Activated naive CD8-positive, alpha-beta T cell treated with anti-CD3 and anti-CD28 coated beads, Interleukin-2, amount 10 ng/mL, durations not matched to agents 7 days and 5 days (primary cell): ENCODE results near the gene SLC25A3. TPM values are rescaled to one million over a fixed set of nuclear protein-coding genes. Genes with fewer than 3 reads are reported as not detected.
A peak's percentile ranks its signal among the peaks of the same experiment; 100 is the strongest.
"Not testable (repeated sequence)": the region's sequence is repeated elsewhere in the genome, so short reads cannot be mapped to it uniquely, and the experiment has no call there.

Source experiments
- ATAC-seq: fragments of 150-1000 bp; cut with Tn5 transposase; one replicate; pipeline ENCODE4 v1.10.0; 2021; ENCODE audit warnings: low read depth, moderate library complexity
- POLR2A ChIA-PET: fragments of 350-600 bp; sonication (Branson Sonifier 250); formaldehyde crosslinking; loops from one replicate; lab custom pipeline; 2021; ENCODE audit warnings: antibody characterized with exemption; lab: Charles Lee
- DNase-seq: peaks from one replicate; pipeline ENCODE4 v3.0.0; 2021
- H3K27ac Mint-ChIP-seq: one replicate; pipeline ENCODE4 v1.8.0; 2022; ENCODE audit warnings: mild to moderate bottlenecking, mixed read lengths
- H3K27me3 Mint-ChIP-seq: one replicate; pipeline ENCODE4 v1.8.0; 2022; ENCODE audit warnings: mild to moderate bottlenecking, moderate library complexity, mixed read lengths
- H3K36me3 Mint-ChIP-seq: one replicate; pipeline ENCODE4 v1.8.0; 2021; ENCODE audit warnings: mild to moderate bottlenecking, mixed read lengths
- H3K4me1 Mint-ChIP-seq: one replicate; pipeline ENCODE4 v1.8.0; 2021; ENCODE audit warnings: mixed read lengths
- H3K4me3 Mint-ChIP-seq: one replicate; pipeline ENCODE4 v1.8.0; 2022; ENCODE audit warnings: mild to moderate bottlenecking, moderate library complexity, mixed read lengths
- H3K9me3 Mint-ChIP-seq: one replicate; pipeline ENCODE4 v1.8.0; 2021; ENCODE audit warnings: mixed read lengths
- total RNA-seq, 2 experiments: library from RNA; stranded (reverse); gene quantifications; one replicate each; pipeline ENCODE4 v1.2.3, GENCODE V29; 2021

SLC25A3 gene
- total RNA-seq, 2 experiments from 2014 or later = 326 to 337 TPM

DNA sequence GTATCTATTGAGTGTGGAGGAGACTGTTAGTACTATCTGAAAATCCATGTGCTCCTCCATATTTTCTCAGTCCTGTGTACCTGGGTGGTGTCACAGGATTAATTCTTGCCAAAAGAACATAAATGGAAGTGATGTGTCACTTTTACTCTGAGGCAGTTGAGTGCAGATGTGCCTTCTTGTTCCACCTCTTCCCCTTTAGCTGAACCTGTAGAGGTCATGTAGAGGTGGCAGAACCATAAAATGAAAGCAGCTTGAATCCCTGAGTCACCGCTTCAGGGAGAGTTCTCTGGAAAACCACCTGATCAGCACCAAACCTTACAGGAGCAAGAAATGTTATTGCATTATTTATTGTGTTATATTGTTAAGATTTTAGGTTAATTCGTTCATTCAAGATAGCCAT, 14.7 kb upstream of the SLC25A3 start:
- no peak for DNase-seq
- no peaks in the 10 kb centered on the region for H3K36me3 Mint-ChIP-seq
- ATAC-seq = no peak
- POLR2A ChIA-PET = no interaction called here
- no peak overlapping the region for H3K27ac Mint-ChIP-seq
- no peak overlapping the region for H3K4me3 Mint-ChIP-seq
- no peaks in the 10 kb centered on the region for H3K9me3 Mint-ChIP-seq
- H3K4me1 Mint-ChIP-seq = no peaks in the 10 kb centered on the region
- H3K27me3 Mint-ChIP-seq = peaks cover 10% of the 10 kb centered on the region

- no peaks in the 10 kb centered on the region for H3K36me3 Mint-ChIP-seq
- H3K27me3 Mint-ChIP-seq = peaks cover 10% of the 10 kb centered on the region
- POLR2A ChIA-PET = no interaction called here
- H3K27ac Mint-ChIP-seq = no peak overlapping the region
- DNase-seq (no peak), ATAC-seq (no peak)
- no peaks in the 10 kb centered on the region for H3K4me1 Mint-ChIP-seq
- no peaks in the 10 kb centered on the region for H3K9me3 Mint-ChIP-seq
- no peak overlapping the region for H3K4me3 Mint-ChIP-seq
Observed at GRCh38 chr12:98579347-98579746, 14.1 kb upstream of the SLC25A3 start.

DNA sequence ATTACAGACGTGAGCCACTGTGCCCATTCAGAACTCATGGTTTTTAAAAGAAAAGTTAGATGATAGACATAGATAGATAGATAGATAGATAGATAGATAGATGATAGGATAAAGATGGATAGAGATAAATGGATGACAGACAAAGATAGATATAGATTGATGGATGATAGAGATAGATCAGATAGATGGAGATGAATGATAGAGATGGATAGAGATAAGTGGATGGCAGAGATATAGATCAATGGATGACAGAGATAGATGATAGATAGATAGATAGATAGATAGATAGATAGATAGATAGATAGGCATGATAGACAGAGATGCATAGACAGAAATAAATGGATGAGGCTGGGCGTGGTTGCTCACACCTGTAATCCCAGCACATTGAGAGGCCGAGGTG, 13.7 kb upstream of the SLC25A3 start:
- POLR2A ChIA-PET = no interaction called here
- no peak for ATAC-seq
- Mint-ChIP-seq H3K4me1 (no peaks in the 10 kb centered on the region), H3K36me3 (no peaks in the 10 kb centered on the region), H3K27me3 (peaks cover 10% of the 10 kb centered on the region), H3K9me3 (no peaks in the 10 kb centered on the region), H3K4me3 (no peak overlapping the region), H3K27ac (no peak overlapping the region)
- no peak for DNase-seq

- POLR2A ChIA-PET = no interaction called here
- ATAC-seq (no peak), DNase-seq (no peak)
- H3K27me3 Mint-ChIP-seq = peaks cover 10% of the 10 kb centered on the region
- H3K4me1 Mint-ChIP-seq = no peaks in the 10 kb centered on the region
- no peak overlapping the region for H3K27ac Mint-ChIP-seq
- no peak overlapping the region for H3K4me3 Mint-ChIP-seq
- H3K36me3 Mint-ChIP-seq = no peaks in the 10 kb centered on the region
- no peaks in the 10 kb centered on the region for H3K9me3 Mint-ChIP-seq
Observed at GRCh38 chr12:98580695-98581094, 12.8 kb upstream of the SLC25A3 start.

DNA sequence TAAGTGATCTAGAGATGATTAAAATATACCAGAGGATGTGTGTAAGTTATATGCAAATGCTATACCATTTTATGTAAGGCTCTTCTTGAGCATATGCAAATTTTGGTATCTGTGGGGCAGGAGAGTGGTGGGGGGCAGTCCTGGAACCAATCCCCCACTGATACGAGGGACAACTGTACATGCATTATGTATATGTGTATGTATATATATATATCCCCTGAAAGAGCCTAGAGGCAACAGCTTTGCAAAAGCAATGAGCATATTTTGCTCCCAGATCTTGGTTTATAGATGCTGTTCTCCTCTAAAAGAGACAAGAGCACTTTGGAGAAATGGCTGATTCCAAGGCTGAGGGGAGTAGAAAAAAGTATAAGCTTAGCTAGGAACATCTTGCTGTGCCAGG, 12.4 kb upstream of the SLC25A3 start:
- Mint-ChIP-seq H3K4me3 (no peak overlapping the region), H3K4me1 (no peaks in the 10 kb centered on the region), H3K36me3 (no peaks in the 10 kb centered on the region), H3K27me3 (peaks cover 10% of the 10 kb centered on the region), H3K27ac (no peak overlapping the region), H3K9me3 (no peaks in the 10 kb centered on the region)
- POLR2A ChIA-PET = no interaction called here
- DNase-seq (no peak), ATAC-seq (no peak)

GRCh38 chr12:98582093-98582492, 11.4 kb upstream of the SLC25A3 start:
- H3K4me1 Mint-ChIP-seq = no peaks in the 10 kb centered on the region
- DNase-seq = no peak
- POLR2A ChIA-PET = no interaction called here
- ATAC-seq = no peak
- H3K27ac Mint-ChIP-seq = no peak overlapping the region
- H3K4me3 Mint-ChIP-seq = no peak overlapping the region
- peaks cover 10% of the 10 kb centered on the region for H3K27me3 Mint-ChIP-seq
- H3K36me3 Mint-ChIP-seq = no peaks in the 10 kb centered on the region
- no peaks in the 10 kb centered on the region for H3K9me3 Mint-ChIP-seq

DNA sequence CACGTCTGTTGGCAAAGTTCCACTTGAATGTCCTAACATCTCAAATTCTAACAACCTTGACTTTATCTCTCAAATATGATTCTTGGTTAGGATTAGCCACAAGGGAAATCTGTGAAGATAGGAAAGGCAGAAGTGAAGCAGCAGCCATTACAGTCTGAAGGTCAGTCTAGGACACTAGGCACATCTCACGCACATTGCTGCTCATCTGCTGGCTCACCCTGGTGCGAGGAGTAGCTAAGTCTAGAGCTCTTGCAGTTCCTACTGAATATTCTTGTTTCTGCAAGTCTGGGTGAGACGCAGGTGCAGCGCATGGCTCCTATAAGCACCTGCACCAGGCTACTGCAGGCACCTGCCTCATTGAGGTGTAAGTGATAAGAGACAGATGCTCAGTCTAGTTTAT, 6.4 kb upstream of the SLC25A3 start:
- H3K27ac Mint-ChIP-seq = no peak overlapping the region
- H3K4me3 Mint-ChIP-seq = no peak overlapping the region
- H3K9me3 Mint-ChIP-seq = no peaks in the 10 kb centered on the region
- no peaks in the 10 kb centered on the region for H3K36me3 Mint-ChIP-seq
- ATAC-seq (no peak), DNase-seq (no peak)
- H3K4me1 Mint-ChIP-seq = no peaks in the 10 kb centered on the region
- POLR2A ChIA-PET = no interaction called here
- peaks cover 7% of the 10 kb centered on the region for H3K27me3 Mint-ChIP-seq

GRCh38 chr12:98591209-98591608, 2.3 kb upstream of the SLC25A3 start:
- peaks cover 16% of the 10 kb centered on the region for H3K4me1 Mint-ChIP-seq
- no peaks in the 10 kb centered on the region for H3K9me3 Mint-ChIP-seq
- H3K36me3 Mint-ChIP-seq = peaks cover 19% of the 10 kb centered on the region
- no peaks in the 10 kb centered on the region for H3K27me3 Mint-ChIP-seq
- ATAC-seq = no peak
- H3K27ac Mint-ChIP-seq = peak overlapping the region; percentile 17
- no peak for DNase-seq
- POLR2A ChIA-PET = no interaction called here
- H3K4me3 Mint-ChIP-seq = no peak overlapping the region

GRCh38 chr12:98592825-98593322, 612 bp upstream of the SLC25A3 start:
- POLR2A ChIA-PET = interaction anchor here (0.9 to 6.7 kb wide), 10 partner anchors 14 to 101 kb away, joined by 3 to 40 read pairs (median 8); partner anchors contain the start of genes APAF1, IKBIP and TMPO
- DNase-seq (no peak), ATAC-seq (no peak)
- no peaks in the 10 kb centered on the region for H3K9me3 Mint-ChIP-seq
- H3K27me3 Mint-ChIP-seq = no peaks in the 10 kb centered on the region
- peak overlapping the region; percentile 94 for H3K4me3 Mint-ChIP-seq
- H3K4me1 Mint-ChIP-seq = peaks cover 19% of the 10 kb centered on the region
- H3K36me3 Mint-ChIP-seq = peaks cover 22% of the 10 kb centered on the region
- H3K27ac Mint-ChIP-seq = peak overlapping the region; percentile 99

GRCh38 chr12:98594050-98594835, 757 bp downstream of the SLC25A3 start:
- Mint-ChIP-seq H3K27me3 (no peaks in the 10 kb centered on the region), H3K4me1 (peaks cover 21% of the 10 kb centered on the region), H3K27ac (peak overlapping the region; percentile 99), H3K36me3 (peaks cover 27% of the 10 kb centered on the region), H3K9me3 (no peaks in the 10 kb centered on the region), H3K4me3 (peak overlapping the region; percentile 94)
- POLR2A ChIA-PET = interaction anchor here (0.9 to 6.7 kb wide), 13 partner anchors 9 to 103 kb away, joined by 3 to 40 read pairs (median 8); partner anchors contain the start of genes APAF1, IKBIP and TMPO
- ATAC-seq (peak; percentile 2), DNase-seq (no peak)

DNA sequence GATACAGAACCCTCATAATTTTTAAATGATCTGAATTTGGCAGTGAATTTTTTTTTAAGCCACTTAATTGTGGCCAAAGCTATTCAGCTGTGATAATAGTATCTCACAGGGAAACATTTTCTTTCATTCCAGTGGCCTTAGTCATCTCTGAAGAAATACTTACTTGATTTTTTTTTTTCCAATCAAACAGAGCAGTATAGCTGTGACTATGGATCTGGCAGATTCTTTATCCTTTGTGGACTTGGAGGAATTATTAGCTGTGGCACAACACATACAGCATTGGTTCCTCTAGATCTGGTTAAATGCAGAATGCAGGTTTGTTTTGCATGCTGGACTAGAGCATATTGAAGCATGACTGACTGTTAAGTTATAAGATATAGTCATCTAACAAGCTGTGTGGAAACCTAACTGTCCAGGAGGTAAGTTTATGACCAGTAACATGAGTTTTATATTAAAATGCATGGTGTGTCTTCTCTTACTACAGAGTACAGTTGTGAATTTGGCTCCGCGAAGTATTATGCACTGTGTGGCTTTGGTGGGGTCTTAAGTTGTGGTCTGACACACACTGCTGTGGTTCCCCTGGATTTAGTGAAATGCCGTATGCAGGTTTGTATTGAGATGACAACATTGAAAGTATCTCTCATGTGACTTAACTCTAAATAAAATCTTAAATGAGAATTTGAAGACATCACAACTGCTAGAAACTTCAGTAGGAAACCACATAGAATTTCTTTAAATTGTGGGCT, 1.9 kb downstream of the SLC25A3 start:
- peak overlapping the region; percentile 99 for H3K27ac Mint-ChIP-seq
- peak overlapping the region; percentile 94 for H3K4me3 Mint-ChIP-seq
- peaks cover 21% of the 10 kb centered on the region for H3K4me1 Mint-ChIP-seq
- POLR2A ChIA-PET = interaction anchor here (0.6 to 6.7 kb wide), 8 partner anchors 12 to 85 kb away, joined by 3 to 40 read pairs (median 8); partner anchors contain the start of genes APAF1, IKBIP and TMPO
- H3K9me3 Mint-ChIP-seq = no peaks in the 10 kb centered on the region
- peaks cover 27% of the 10 kb centered on the region for H3K36me3 Mint-ChIP-seq
- no peaks in the 10 kb centered on the region for H3K27me3 Mint-ChIP-seq
- no peak for DNase-seq
- ATAC-seq = no peak

DNA sequence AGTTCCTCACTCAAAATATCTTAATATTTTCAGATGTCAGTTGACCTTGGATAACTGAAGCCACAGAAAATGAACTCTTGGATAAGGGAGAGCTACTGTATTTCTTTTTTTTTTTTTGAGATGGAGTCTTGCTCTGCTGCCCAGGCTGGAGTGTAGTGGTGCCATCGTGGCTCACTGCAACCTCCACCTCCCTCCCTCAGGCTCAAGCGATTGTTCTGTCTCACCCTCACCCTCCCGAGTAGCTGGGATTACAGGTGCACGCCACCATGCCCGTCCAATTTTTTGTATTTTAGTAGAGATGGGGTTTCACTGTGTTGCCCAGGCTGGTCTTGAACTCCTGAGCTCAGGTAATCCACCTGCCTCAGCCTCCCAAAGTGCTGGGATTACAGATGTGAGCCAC, 3.8 kb downstream of the SLC25A3 start:
- H3K9me3 Mint-ChIP-seq, H3K27me3 Mint-ChIP-seq, H3K4me3 Mint-ChIP-seq, DNase-seq, H3K27ac Mint-ChIP-seq, ATAC-seq: not testable (repeated sequence)
- POLR2A ChIA-PET = interaction anchor here (0.5 to 6.7 kb wide), 3 partner anchors 10 to 130 kb away, joined by 3 to 40 read pairs (median 23); partner anchors contain the start of gene TMPO
- Mint-ChIP-seq H3K36me3 (peaks cover 30% of the 10 kb centered on the region), H3K4me1 (peaks cover 21% of the 10 kb centered on the region)

DNA sequence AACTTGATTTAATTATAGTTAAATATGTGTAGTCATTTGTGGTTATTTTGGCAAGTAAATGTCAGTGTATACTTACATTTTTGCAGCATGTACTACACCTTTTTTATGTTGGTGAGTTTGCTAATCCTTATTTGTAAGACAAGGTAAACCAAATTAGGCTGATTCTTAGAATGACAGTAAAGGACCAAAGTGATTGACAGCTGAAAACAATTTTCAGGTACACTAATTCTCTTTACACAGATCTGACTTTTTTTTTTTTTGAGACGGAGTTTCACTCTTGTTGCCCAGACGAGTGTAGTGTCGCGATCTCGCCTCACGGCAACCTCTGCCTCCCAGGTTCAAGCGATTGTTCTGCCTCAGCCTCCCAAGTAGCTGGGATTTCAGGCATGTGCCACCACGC, 8.4 kb downstream of the SLC25A3 start:
- POLR2A ChIA-PET = interaction anchor here (1.7 to 2.1 kb wide), 2 partner anchors 8 to 42 kb away, joined by 7 read pairs; partner anchors contain the start of genes IKBIP and SLC25A3
- no peaks in the 10 kb centered on the region for H3K27me3 Mint-ChIP-seq
- ATAC-seq (no peak), DNase-seq (no peak)
- H3K27ac Mint-ChIP-seq = no peak overlapping the region
- H3K4me1 Mint-ChIP-seq = peaks cover 10% of the 10 kb centered on the region
- H3K4me3 Mint-ChIP-seq = no peak overlapping the region
- H3K9me3 Mint-ChIP-seq = no peaks in the 10 kb centered on the region
- H3K36me3 Mint-ChIP-seq = peaks cover 19% of the 10 kb centered on the region
